Muscle layer of colon (tissue), 2 donors: Measurements from ENCODE around the gene PTGES2.

Experiments used
- H3K27ac ChIP-seq: one replicate; pipeline ENCODE4 v1.7.0; 2013; ENCODE audit warnings: low read depth, mild to moderate bottlenecking, low read length, moderate library complexity
- H3K27me3 ChIP-seq, 2 donors: one replicate each; pipeline ENCODE4 v1.7.0; 2013; ENCODE audit warnings: low read length in 2 of 2, mild to moderate bottlenecking in 2 of 2; ENCODE audit not compliant: insufficient read depth in 2 of 2, control insufficient read depth in 1 of 2
- H3K36me3 ChIP-seq: one replicate; pipeline ENCODE4 v1.7.0; 2013; ENCODE audit warnings: mild to moderate bottlenecking, low read length; ENCODE audit not compliant: insufficient read depth
- H3K4me1 ChIP-seq: one replicate; pipeline ENCODE4 v1.7.0; 2013; ENCODE audit warnings: mild to moderate bottlenecking, low read length; ENCODE audit not compliant: insufficient read depth
- H3K4me3 ChIP-seq, 2 donors: one replicate each; pipeline ENCODE4 v1.7.0; 2013; ENCODE audit warnings: low read length in 2 of 2, low read depth in 1 of 2, mild to moderate bottlenecking in 1 of 2, moderate library complexity in 1 of 2
- H3K9ac ChIP-seq: one replicate; pipeline ENCODE4 v1.7.0; 2013; ENCODE audit warnings: low read length
- H3K9me3 ChIP-seq: one replicate; pipeline ENCODE4 v1.7.0; 2013; ENCODE audit warnings: mild to moderate bottlenecking, low read length
- donor health status: abdominal sarcoma.
- donor health status: Adenocarcinoma of cecum.

PTGES2 gene

DNA sequence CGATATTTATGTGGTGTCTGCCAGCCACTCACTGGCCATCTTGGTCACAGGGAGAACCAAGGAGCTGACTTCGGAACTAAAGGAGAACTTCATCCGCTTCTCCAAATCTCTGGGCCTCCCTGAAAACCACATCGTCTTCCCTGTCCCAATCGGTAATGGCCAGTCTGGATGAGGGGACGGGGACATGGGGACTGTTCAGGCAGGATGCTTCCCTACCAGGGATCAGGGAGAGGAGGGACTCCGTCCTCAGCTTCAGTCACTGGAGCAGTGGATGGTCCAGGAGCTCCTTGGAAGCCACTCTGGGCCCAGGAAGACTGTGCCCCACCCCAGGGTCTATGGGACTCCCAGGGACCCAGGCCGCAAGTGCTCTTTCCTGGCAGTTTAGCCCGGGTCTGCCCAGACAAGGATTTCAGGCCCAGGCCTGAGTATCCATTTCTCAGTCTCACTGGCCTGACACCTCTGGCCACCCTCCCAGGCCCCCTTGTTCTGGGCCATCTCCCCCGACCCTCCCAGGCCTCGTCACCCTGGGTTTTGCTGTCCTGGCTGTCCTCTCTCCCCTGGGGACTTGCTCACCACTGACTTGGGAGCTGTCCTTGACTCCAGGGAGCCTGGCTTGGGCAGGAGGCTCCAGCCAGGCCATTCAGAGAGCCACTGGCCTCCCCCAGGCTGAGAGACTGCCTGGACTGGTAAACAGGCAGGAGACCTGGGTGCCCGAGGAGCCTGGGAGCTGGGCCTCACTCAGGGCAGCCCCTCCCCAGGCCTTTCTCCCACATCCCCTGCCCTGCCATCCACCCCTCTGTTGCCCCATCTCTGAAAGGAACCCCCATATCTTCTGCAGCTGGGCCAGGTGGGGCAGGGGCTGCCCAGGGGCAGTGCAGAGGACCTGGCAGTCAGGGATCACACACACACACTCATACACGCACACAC, 24.9 kb upstream of the PTGES2 start:
- H3K27ac ChIP-seq, result no peak overlapping the region

DNA sequence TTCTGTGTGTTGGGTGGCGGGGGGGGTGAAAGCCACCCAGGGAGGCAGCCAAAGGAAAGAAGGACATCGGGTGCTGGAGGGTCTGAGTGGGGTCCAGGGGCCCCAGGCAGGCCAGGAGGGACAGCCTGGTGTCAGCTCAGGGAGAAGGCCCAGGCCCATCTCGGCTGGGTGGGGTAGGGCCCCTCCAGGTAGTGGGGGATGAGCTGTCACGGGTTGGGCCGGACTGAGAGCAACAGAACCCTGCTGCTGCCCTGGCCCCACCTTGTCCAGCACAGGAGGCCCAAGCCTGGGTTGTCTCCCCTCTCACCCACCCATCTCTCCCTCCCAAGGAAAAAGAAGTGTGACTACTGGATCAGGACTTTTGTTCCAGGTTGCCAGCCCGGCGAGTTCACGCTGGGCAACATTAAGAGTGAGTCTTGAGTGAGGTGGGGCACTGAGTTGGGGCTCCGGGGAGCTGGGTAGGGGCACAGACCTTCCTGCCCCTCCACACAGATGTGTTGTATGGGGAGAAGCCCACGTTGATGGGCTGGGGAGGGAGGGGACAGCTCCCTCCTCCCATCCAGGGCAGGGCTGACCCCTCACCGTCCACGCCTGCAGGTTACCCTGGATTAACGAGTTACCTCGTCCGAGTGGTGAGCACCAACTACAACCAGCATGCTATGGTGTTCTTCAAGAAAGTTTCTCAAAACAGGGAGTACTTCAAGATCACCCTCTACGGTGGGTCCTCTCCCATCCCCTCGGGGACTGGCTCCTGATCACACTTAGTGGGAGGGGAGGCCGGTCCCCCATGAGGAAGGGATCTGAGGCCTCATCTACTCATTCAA, 24.0 kb upstream of the PTGES2 start:
- Histone ChIP-seq H3K4me1 (peaks cover 4% of the 10 kb centered on the region), H3K27ac (no peak overlapping the region), H3K27me3 (no peaks in the 10 kb centered on the region), H3K9me3 (no peaks in the 10 kb centered on the region), H3K36me3 (no peaks in the 10 kb centered on the region), H3K4me3 (no peak overlapping the region), H3K9ac (no peak overlapping the region)

More for the DNA sequence above, 24.9 kb upstream of the PTGES2 start:
- Histone ChIP-seq H3K4me3 (no peak overlapping the region), H3K36me3 (no peaks in the 10 kb centered on the region), H3K27me3 (no peaks in the 10 kb centered on the region), H3K4me1 (peaks cover 4% of the 10 kb centered on the region), H3K9ac (no peak overlapping the region), H3K9me3 (no peaks in the 10 kb centered on the region)

DNA sequence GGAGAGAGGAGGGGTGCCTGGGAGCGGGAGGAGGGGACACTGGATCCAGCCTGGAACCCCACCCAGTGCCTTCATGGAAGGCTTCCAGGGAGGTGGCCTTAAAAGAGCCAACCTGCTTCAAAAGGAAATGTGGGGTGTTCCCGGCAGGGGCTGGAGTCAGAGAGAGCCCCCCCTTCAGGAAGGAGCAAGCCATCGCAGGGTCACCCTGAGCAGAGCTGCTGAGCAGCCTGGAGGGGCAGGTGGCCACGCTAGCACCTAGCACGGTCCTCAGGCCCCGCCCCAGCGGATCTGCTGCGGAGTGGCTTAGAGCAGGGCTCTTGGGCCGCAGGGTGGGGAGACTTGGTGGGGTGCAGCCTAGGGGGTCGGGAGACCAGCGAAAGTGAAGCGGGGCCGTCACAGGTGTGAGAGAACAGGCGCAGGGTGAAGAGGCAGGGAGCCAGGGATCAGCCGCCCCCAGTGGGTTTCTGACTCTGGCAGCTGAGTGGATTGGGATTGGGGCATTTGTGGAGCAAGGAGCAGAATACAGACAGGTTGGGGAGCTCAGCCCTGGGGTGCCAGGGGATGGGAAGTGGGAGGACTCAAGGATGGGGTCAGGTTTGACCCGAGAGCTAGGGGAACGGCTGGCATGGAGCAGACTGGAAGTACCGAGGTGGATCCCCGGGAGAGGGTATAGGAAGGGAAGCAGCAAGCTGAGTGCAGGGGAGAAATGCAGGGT, 23.2 kb upstream of the PTGES2 start:
- H3K4me3 ChIP-seq, result no peak overlapping the region
- H3K9ac ChIP-seq, result no peak overlapping the region
- H3K36me3 ChIP-seq, result no peaks in the 10 kb centered on the region

DNA sequence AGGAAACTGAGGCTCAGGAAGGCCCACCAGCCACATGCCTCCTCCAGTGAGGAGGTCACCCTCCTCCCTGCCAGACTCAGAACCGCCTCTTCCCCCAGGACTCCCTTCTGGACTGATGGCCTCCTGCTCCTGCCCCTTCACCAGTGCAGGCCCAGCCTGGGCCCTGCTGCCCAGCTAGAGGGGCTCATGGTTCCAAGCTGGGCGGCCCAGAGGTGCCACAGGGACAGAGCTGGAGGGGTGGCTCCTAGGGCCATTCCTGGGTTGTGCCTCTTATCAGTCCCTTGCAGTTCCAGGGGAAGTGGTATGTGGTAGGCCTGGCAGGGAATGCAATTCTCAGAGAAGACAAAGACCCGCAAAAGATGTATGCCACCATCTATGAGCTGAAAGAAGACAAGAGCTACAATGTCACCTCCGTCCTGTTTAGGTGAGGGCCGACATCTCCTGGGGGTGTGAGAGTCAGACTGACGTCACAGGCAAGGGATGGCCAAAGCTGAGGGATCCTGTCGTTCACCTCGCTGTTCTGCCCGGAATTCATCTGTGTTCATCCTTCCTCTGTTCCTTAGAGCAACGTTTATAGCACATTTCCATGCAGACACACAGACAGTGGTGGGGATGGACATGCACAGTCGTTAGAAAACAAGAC, 22.5 kb upstream of the PTGES2 start:
- H3K27me3 ChIP-seq, result no peaks in the 10 kb centered on the region
- H3K27ac ChIP-seq, result no peak overlapping the region
- H3K36me3 ChIP-seq, result no peaks in the 10 kb centered on the region
- H3K4me3 ChIP-seq, result no peak overlapping the region
- peaks cover 4% of the 10 kb centered on the region for H3K4me1 ChIP-seq
- H3K9me3 ChIP-seq, result no peaks in the 10 kb centered on the region
- no peak overlapping the region for H3K9ac ChIP-seq

More for the DNA sequence above, 23.2 kb upstream of the PTGES2 start:
- Histone ChIP-seq H3K27me3 (no peaks in the 10 kb centered on the region), H3K27ac (no peak overlapping the region), H3K4me1 (peaks cover 4% of the 10 kb centered on the region), H3K9me3 (no peaks in the 10 kb centered on the region)

DNA sequence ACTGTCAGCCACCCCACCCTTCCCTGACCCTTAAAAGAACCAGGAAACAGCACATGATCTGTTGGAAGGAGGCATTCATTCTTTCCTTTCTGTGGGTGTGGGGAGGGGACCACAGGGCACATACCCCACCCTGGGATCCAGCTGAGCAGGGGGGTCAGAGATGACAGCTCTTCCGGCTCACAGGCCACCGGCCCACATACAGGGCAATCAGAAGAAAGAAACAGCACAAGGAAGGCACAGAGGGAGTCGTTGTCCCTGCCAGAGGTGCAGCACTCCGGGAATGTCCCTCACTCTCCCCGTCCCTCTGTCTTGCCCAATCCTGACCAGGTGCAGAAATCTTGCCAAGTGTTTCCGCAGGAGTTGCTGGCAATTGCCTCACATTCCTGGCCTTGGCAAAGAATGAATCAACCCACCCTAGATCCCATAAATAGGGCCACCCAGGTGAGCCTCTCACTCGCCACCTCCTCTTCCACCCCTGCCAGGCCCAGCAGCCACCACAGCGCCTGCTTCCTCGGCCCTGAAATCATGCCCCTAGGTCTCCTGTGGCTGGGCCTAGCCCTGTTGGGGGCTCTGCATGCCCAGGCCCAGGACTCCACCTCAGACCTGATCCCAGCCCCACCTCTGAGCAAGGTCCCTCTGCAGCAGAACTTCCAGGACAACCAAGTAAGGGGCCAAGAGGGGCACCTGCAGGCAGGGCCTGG, 21.6 kb upstream of the PTGES2 start, which contains the start of gene LCN2:
LCN2 (plus strand) TSS at position 453 of the 701 bp plus-strand sequence; CDS start at position 526, 73 bp downstream.
- H3K9me3 ChIP-seq, result no peaks in the 10 kb centered on the region
- no peak within 1 kb of the TSS for H3K9ac ChIP-seq
- H3K27me3 ChIP-seq, result no peaks in the 10 kb centered on the region
- no peak within 1 kb of the TSS for H3K4me3 ChIP-seq
- no peak within 1 kb of the TSS for H3K27ac ChIP-seq
- H3K4me1 ChIP-seq, result peaks cover 4% of the 10 kb centered on the region
- no peaks in the 10 kb centered on the region for H3K36me3 ChIP-seq

DNA sequence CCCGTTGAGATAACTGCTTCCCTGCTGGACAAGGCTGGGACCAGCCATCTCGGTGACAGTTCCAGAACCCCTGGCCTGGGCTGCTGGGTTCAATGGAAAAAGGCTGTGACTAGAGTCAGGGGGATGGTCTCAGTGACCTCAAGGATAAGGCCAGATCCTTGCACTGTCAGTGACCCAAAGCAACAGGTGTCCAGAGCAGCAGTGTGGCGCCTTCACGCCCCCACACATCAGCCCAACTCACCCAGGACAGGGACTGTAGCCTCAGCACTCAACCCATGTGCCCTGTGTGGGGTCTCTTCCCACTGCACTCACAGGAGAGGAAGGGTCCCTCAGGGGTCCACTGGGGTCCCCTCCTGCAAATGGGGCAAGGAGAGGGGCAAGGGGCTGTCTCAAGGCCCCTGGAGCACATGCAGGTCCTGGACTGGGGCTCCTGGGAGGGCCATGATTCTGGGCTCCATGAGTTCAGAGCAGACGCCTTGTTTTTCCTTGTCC, 21.0 kb upstream of the PTGES2 start:
- H3K36me3 ChIP-seq, result no peaks in the 10 kb centered on the region
- no peak overlapping the region for H3K27ac ChIP-seq
- H3K4me1 ChIP-seq, result peaks cover 4% of the 10 kb centered on the region
- no peaks in the 10 kb centered on the region for H3K9me3 ChIP-seq
- no peak overlapping the region for H3K4me3 ChIP-seq
- H3K27me3 ChIP-seq, result no peaks in the 10 kb centered on the region
- no peak overlapping the region for H3K9ac ChIP-seq

DNA sequence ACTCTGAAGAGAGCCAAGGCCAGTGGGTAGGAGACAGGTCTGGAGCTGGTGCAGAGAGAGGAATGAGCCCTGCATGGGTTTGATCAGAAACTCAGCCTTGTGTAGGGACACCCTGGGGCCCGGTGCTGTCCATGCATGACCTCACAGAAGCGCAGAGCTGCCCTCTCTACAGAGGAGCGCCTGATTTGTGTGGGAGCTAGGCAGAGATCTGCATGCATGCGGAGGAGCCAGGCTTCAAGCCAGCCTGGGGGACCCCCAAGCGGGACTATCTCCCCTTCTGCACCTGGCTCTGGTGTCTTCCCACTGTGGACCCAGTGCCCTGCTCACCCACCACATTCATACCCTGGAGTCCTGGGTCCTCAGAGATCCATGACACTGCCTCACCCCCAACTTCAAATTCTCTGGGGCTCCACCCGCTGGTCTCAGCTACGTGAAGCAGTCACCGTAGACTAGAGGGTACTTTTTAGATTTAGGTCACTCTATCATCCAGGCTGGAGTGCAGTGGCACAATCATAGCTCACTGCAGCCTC, 19.1 kb upstream of the PTGES2 start:
- no peak overlapping the region for H3K9ac ChIP-seq
- H3K27me3 ChIP-seq, result no peaks in the 10 kb centered on the region
- H3K4me1 ChIP-seq, result peaks cover 4% of the 10 kb centered on the region
- no peaks in the 10 kb centered on the region for H3K9me3 ChIP-seq
- H3K36me3 ChIP-seq, result no peaks in the 10 kb centered on the region
- H3K27ac ChIP-seq, result no peak overlapping the region
- no peak overlapping the region for H3K4me3 ChIP-seq

DNA sequence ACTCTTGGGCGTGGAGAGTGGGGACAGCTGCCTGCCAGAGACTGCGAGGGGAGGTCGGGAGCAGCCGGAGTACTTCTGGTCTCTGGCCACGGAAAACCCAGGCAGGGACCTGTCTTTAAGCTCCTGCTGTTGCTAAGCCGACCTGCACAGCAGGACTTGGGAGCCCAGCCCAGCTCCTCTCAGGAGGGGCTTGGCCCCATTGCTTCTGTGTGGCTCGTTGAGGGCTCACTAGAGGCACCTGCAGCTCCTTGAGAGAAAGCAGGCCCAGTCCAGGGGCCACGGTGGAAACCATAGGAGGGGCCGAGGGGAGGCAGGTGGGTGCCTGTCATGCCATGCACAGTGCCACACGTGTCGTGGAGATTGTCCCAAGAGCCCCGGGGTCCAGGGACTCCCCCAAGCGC, 18.4 kb upstream of the PTGES2 start:
- Histone ChIP-seq H3K27me3 (no peaks in the 10 kb centered on the region), H3K27ac (no peak overlapping the region), H3K4me3 (no peak overlapping the region), H3K9me3 (no peaks in the 10 kb centered on the region), H3K9ac (no peak overlapping the region), H3K36me3 (no peaks in the 10 kb centered on the region), H3K4me1 (peaks cover 4% of the 10 kb centered on the region)

DNA sequence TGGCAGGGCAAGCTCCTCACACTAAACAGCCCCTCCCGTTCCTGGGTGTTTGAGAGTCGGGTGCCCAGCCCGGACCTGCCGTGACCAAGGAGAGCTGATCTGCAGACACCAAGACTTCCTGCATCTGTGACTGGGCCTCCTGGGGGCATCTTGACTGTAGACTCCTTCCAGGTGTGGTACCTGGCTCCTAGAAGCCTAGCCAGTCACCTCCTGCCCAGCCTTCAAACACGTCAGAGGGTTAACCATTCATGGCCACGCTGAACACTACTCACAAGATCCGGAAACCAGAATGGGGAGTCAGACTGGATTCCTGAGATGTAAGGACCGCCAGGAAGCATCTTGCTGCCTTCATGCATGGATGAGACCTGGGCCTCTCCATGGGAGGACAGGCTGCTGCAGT, 18.0 kb upstream of the PTGES2 start:
- Histone ChIP-seq H3K9me3 (no peaks in the 10 kb centered on the region), H3K36me3 (no peaks in the 10 kb centered on the region), H3K9ac (no peak overlapping the region), H3K4me3 (no peak overlapping the region), H3K27ac (no peak overlapping the region), H3K27me3 (no peaks in the 10 kb centered on the region), H3K4me1 (peaks cover 4% of the 10 kb centered on the region)
